T-cell (primary cell): ENCODE measurements around the gene FOXN3. TPM values are rescaled to one million over a fixed set of nuclear protein-coding genes. Genes with fewer than 3 reads are reported as not detected.

Source experiments
- ATAC-seq, 4 experiments: fragments of 200-7000 bp in 3 of 4; fragments of 150-1000 bp in 1 of 4; cut with Tn5 transposase; replicated peaks in 1 of 4; 1 replicate in 3 of 4; 2 replicates in 1 of 4; pipeline ENCODE4 v1.10.0; 2021; ENCODE audit warnings: moderate library complexity in 3 of 4, mild to moderate bottlenecking in 2 of 4, moderate number of reproducible peaks in 1 of 4
- CTCF ChIA-PET, 2 donors: fragments of 300-600 bp; sonication (Branson Sonifier 250); formaldehyde crosslinking; loops; one replicate each; lab custom pipeline; 2022; ENCODE audit warnings: antibody characterized with exemption in 2 of 2; lab: Charles Lee
- POLR2A ChIA-PET, 2 donors: fragments of 300-600 bp; sonication (Branson Sonifier 250); formaldehyde crosslinking; loops; one replicate each; lab custom pipeline; 2022; ENCODE audit warnings: antibody characterized with exemption in 2 of 2; lab: Charles Lee
- DNase-seq, 35 experiments: peaks; one replicate each; pipeline versions ENCODE4 v3.0.0 to v3.0.0-alpha.2; 2013 to 2023
- H3K27ac ChIP-seq: one replicate; pipeline ENCODE4 v1.5.1; 2013; ENCODE audit warnings: low read length
- H3K27me3 ChIP-seq, 2 experiments: replicated peaks in 1 of 2; 1 replicate in 1 of 2; 2 replicates in 1 of 2; pipeline versions ENCODE4 v1.6.1 to v1.7.0; 2013; ENCODE audit warnings: low read length in 1 of 2, mixed read lengths in 1 of 2; ENCODE audit not compliant: control insufficient read depth in 2 of 2, insufficient read depth in 2 of 2; ENCODE audit errors: extremely low read depth in 1 of 2
- H3K36me3 ChIP-seq, 2 donors: 1 replicate in 1 of 2; 2 replicates in 1 of 2; pipeline versions ENCODE4 v1.6.1 to v1.7.0; 2013; ENCODE audit warnings: low read length in 1 of 2; ENCODE audit not compliant: control insufficient read depth in 2 of 2, insufficient read depth in 1 of 2; ENCODE audit errors: extremely low read depth in 1 of 2
- H3K4me1 ChIP-seq, 2 experiments: 1 replicate in 1 of 2; 2 replicates in 1 of 2; pipeline versions ENCODE4 v1.6.1 to v1.7.0; 2013; ENCODE audit warnings: low read length in 2 of 2, mixed read lengths in 1 of 2; ENCODE audit not compliant: insufficient read depth in 2 of 2, control insufficient read depth in 1 of 2; ENCODE audit errors: extremely low read depth in 1 of 2
- H3K4me3 ChIP-seq, 2 donors: 1 replicate in 1 of 2; 2 replicates in 1 of 2; pipeline versions ENCODE4 v1.5.1 to v1.7.0; 2013; ENCODE audit warnings: mild to moderate bottlenecking in 2 of 2, low read length in 1 of 2, moderate library complexity in 1 of 2; ENCODE audit not compliant: control insufficient read depth in 1 of 2; ENCODE audit errors: extremely low read depth in 1 of 2
- H3K9me3 ChIP-seq: 2 replicates; pipeline ENCODE4 v1.7.0; 2013
- H3K27ac Mint-ChIP-seq, 2 donors: one replicate each; pipeline ENCODE4 v1.8.0; 2020 to 2021; ENCODE audit warnings: mild to moderate bottlenecking in 2 of 2, mixed read lengths in 2 of 2
- H3K27me3 Mint-ChIP-seq, 2 donors: one replicate each; pipeline ENCODE4 v1.8.0; 2021 to 2022; ENCODE audit warnings: mixed read lengths in 2 of 2
- H3K36me3 Mint-ChIP-seq: one replicate; pipeline ENCODE4 v1.8.0; 2021; ENCODE audit warnings: mixed read lengths
- H3K4me1 Mint-ChIP-seq, 3 donors: one replicate each; pipeline ENCODE4 v1.8.0; 2020 to 2022; ENCODE audit warnings: mixed read lengths in 3 of 3, mild to moderate bottlenecking in 1 of 3
- H3K4me3 Mint-ChIP-seq, 3 donors: one replicate each; pipeline ENCODE4 v1.8.0; 2020 to 2022; ENCODE audit warnings: mild to moderate bottlenecking in 3 of 3, mixed read lengths in 3 of 3, moderate library complexity in 3 of 3
- H3K9me3 Mint-ChIP-seq, 3 donors: one replicate each; pipeline ENCODE4 v1.8.0; 2020 to 2022; ENCODE audit warnings: mixed read lengths in 3 of 3
- WGBS: methylation state at CpG from one replicate; pipeline ENCODE4 v1.1.5; 2013; ENCODE audit warnings: missing lambda C conversion rate; ENCODE audit not compliant: insufficient coverage; 5-methylcytosine and 5-hydroxymethylcytosine counted together
- total RNA-seq, 35 experiments: library from RNA in 6 of 35; stranded (reverse) in 6 of 35; fragments of 120-200 nt in 1 of 35; gene quantifications; one replicate each; pipeline versions ENCODE4 v1.2.1 to v1.2.4 and lab custom pipeline; 2013 to 2026

The FOXN3 gene
- total RNA-seq, 5 donors from 2014 or later (not counting 1 experiment from before 2014, with no cell fraction given): 92.8 to 176 (median 103) TPM

DNA sequence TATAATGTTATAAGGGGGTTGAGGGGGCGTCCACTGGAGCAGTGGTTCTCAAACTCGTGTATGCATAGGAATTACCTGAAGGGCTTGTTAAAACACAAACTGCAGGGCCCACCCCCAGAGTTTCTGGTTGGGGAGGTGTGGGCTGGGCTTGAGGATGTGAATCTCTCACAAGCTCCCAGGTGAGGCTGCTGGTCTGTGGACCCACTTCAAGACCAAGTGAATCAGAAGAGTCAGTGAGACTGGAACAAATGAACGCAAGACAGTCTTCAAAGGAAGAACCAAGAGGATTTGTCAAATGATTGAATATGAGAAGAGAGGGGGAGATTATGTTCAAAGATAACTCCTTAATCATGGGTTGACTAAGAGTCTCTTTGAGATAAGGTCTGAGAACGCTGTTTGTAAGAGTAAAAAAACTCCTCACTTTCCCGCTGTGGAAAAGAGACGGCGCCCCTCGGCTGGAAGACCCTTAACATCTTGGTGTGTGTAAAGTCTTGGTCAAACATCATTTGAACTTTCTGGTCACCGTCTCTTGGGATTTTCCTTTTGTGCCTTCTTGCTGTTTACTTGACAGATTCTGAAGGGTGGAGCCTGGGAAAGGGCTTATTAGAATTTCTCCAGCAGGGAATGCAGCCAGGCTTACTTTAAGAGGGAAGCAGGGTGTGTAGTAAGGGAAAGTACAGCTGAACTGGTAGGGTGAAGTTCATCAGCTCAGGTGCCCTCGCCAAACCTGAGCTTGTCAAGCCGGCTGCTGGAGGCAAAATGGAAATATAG is 5.3 kb upstream of the FOXN3 start:
- H3K9me3 ChIP-seq: no peaks in the 10 kb centered on the region
- DNase-seq (no peak), ATAC-seq (no peak)
- no peaks in the 10 kb centered on the region for H3K36me3 ChIP-seq
- ChIA-PET POLR2A (no interaction called here), CTCF (no interaction called here)
- Mint-ChIP-seq H3K27ac (peak overlapping the region; percentile 20 to 77), H3K9me3 (peaks cover 0 to 2% (median 0%) of the 10 kb centered on the region in 3 donors), H3K4me1 (peaks cover 57 to 69% (median 67%) of the 10 kb centered on the region in 3 donors), H3K27me3 (no peaks in the 10 kb centered on the region), H3K4me3 (no peak overlapping the region), H3K36me3 (no peaks in the 10 kb centered on the region)
- peaks cover 14 to 30% of the 10 kb centered on the region in 2 experiments for H3K4me1 ChIP-seq
- WGBS: 52% methylated on average over 6 of the region's 11 CpGs
- peaks cover 0 to 2% of the 10 kb centered on the region in 2 experiments for H3K27me3 ChIP-seq
- H3K4me3 ChIP-seq: no peak overlapping the region
- no peak overlapping the region for H3K27ac ChIP-seq

DNA sequence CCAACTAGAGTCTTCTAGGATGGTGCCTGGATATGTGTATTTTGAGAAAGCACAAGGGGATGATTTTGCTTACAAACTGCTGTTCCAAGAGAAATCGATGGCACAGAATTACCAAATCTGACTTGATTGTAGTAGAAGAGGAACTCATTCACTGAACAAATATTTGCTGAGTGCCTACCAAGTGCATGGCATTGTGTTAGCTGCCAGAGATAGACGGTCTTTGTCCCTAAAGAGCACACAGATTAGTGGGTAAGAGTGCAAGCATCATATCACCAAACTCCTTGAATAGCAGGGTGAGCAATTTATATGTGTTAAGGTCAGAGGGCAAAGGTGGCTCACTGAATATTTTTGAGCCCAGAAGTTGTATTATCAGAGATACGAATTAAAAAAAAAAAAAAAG is 3.5 kb upstream of the FOXN3 start:
- Histone ChIP-seq H3K27me3 (peaks cover 0 to 2% of the 10 kb centered on the region in 2 experiments), H3K4me3 (no peak overlapping the region), H3K4me1 (peaks cover 16 to 27% of the 10 kb centered on the region in 2 experiments), H3K9me3 (no peaks in the 10 kb centered on the region), H3K27ac (no peak overlapping the region), H3K36me3 (no peaks in the 10 kb centered on the region)
- POLR2A ChIA-PET: interaction anchor here in 1 of 2 donors (0.9 kb wide), 1 partner anchor 9 kb away, joined by 3 read pairs; no protein-coding TSS in a partner anchor
- H3K27me3 Mint-ChIP-seq: no peaks in the 10 kb centered on the region
- CTCF ChIA-PET: no interaction called here
- 100% methylated on average over 2 of the region's 3 CpGs for WGBS
- ATAC-seq (no peak), DNase-seq (no peak)
- H3K9me3 Mint-ChIP-seq: no peaks in the 10 kb centered on the region
- H3K4me1 Mint-ChIP-seq: peaks cover 63 to 64% (median 64%) of the 10 kb centered on the region in 3 donors
- H3K36me3 Mint-ChIP-seq: no peaks in the 10 kb centered on the region
- H3K27ac Mint-ChIP-seq: peak overlapping the region; percentile 16 to 80
- no peak overlapping the region for H3K4me3 Mint-ChIP-seq

DNA sequence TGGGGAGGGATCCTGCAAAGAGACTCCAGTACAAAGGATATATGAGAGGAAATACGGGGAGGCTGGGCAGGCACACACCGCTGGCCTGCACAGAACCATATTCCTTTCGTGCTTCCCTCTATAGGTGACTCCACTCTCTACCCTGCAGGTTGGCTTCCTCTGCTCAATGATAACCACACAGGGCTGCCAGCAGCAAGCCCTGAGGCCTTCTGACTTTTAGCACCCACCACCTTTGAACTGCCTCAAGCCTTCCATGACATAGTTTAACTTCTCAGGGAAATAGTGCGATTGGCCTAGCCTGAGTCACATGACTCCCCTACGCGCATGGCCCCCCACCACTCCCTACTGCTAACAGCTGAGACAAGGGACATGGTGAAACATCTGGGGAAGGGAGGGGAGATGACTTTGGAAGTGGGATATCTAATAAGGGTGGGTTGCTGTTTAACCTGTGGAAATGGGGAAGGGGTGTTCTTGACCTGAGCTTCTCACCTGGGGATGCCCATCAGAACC is 3.0 kb upstream of the FOXN3 start:
- Mint-ChIP-seq H3K4me1 (peaks cover 67 to 68% (median 68%) of the 10 kb centered on the region in 3 donors), H3K4me3 (peak overlapping the region in 1 of 3 donors; percentile 9), H3K27ac (peak overlapping the region; percentile 16 to 80), H3K9me3 (no peaks in the 10 kb centered on the region), H3K27me3 (no peaks in the 10 kb centered on the region), H3K36me3 (no peaks in the 10 kb centered on the region)
- 83% methylated on average over 1 of the region's 6 CpGs for WGBS
- POLR2A ChIA-PET: interaction anchor here in 1 of 2 donors (0.9 kb wide), 1 partner anchor 10 kb away, joined by 3 read pairs; no protein-coding TSS in a partner anchor
- DNase-seq (no peak), ATAC-seq (no peak)
- Histone ChIP-seq H3K27ac (no peak overlapping the region), H3K4me1 (peaks cover 19 to 31% of the 10 kb centered on the region in 2 experiments), H3K9me3 (no peaks in the 10 kb centered on the region), H3K4me3 (no peak overlapping the region), H3K27me3 (peaks cover 0 to 2% of the 10 kb centered on the region in 2 experiments), H3K36me3 (no peaks in the 10 kb centered on the region)
- CTCF ChIA-PET: interaction anchor here in 1 of 2 donors (0.5 kb wide), 1 partner anchor 9 kb away, joined by 4 read pairs; no protein-coding TSS in a partner anchor

DNA sequence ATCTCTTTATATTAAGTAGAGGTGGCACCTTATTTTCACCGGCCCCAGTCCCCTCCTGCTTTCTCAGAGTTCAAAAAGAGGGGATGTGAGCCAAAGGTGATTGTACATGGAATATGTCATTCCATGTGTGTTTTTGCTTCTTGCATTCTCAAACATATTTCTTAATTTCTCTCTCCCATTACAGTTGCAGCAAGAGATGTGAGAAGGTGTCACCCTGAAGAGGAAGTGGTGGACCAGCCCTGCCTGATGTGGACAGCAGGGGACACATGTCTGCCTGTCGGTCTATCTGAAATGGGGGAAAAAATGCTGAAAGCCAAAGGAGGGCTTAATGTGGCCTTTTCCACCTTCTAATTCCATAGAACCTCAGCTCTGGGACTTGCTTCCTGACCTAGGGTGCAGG is 1.9 kb upstream of the FOXN3 start:
- Mint-ChIP-seq H3K27me3 (no peaks in the 10 kb centered on the region), H3K9me3 (no peaks in the 10 kb centered on the region), H3K4me1 (peaks cover 62 to 64% (median 63%) of the 10 kb centered on the region in 3 donors), H3K4me3 (peak overlapping the region in 2 of 3 donors; percentile 61 to 92), H3K36me3 (no peaks in the 10 kb centered on the region), H3K27ac (peak overlapping the region; percentile 80 to 85)
- Histone ChIP-seq H3K27ac (no peak overlapping the region), H3K4me3 (no peak overlapping the region), H3K36me3 (peaks cover 0 to 2% of the 10 kb centered on the region in 2 donors), H3K27me3 (peaks cover 0 to 2% of the 10 kb centered on the region in 2 experiments), H3K9me3 (no peaks in the 10 kb centered on the region), H3K4me1 (peaks cover 18 to 31% of the 10 kb centered on the region in 2 experiments)
- DNase-seq (peak in 2 of 35 experiments; percentile 18 to 26), ATAC-seq (no peak)
- CTCF ChIA-PET: interaction anchor here (0.6 to 1.0 kb wide), 2 partner anchors 36 to 241 kb away, joined by 3 to 4 read pairs; no protein-coding TSS in a partner anchor
- no CpG with 5 or more reads among the region's 2 CpGs for WGBS
- POLR2A ChIA-PET: interaction anchor here in 1 of 2 donors (0.5 kb wide), 1 partner anchor 964 kb away, joined by 3 read pairs; no protein-coding TSS in a partner anchor

DNA sequence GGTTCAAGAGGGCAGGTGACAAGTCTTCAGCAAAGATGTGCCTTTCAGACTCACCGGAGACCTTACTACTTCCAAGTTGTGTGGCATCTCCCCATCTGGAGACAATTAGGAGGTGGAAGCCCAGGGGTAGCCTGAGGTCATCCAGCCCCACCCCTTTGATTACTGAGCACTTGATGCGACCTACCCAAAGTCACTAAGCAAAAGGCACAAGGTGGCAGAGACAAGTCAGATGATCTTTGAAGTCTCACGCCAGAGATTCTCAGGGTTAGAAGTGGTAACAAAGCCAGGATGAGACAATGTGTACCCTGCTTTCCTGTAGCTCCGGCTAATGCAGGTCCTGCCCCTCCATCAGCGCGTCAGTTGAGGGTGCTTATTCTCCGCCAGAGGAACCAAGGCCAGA is 1.4 kb upstream of the FOXN3 start:
- Mint-ChIP-seq H3K4me1 (peaks cover 57 to 59% (median 58%) of the 10 kb centered on the region in 3 donors), H3K4me3 (peak overlapping the region; percentile 51 to 92 (median 80)), H3K27ac (peak overlapping the region; percentile 62 to 89), H3K36me3 (no peaks in the 10 kb centered on the region), H3K27me3 (no peaks in the 10 kb centered on the region), H3K9me3 (no peaks in the 10 kb centered on the region)
- ChIA-PET POLR2A (interaction anchor here (0.5 to 0.7 kb wide), 3 partner anchors 289 to 964 kb away, joined by 3 to 7 read pairs (median 3); no protein-coding TSS in a partner anchor), CTCF (interaction anchor here (0.6 to 1.0 kb wide), 3 partner anchors 37 to 240 kb away, joined by 3 to 4 read pairs (median 3); no protein-coding TSS in a partner anchor)
- H3K9me3 ChIP-seq: no peaks in the 10 kb centered on the region
- no peak overlapping the region for H3K27ac ChIP-seq
- peaks cover 0 to 2% of the 10 kb centered on the region in 2 donors for H3K36me3 ChIP-seq
- DNase-seq (peak in 7 of 35 experiments; percentile 6 to 40 (median 18)), ATAC-seq (peak in 1 of 4 experiments; percentile 8)
- peaks cover 15 to 31% of the 10 kb centered on the region in 2 experiments for H3K4me1 ChIP-seq
- WGBS: 58% methylated on average over 6 of the region's 7 CpGs
- no peak overlapping the region for H3K4me3 ChIP-seq
- H3K27me3 ChIP-seq: peaks cover 0 to 2% of the 10 kb centered on the region in 2 experiments
